GM12892 (cell line): Measurements from ENCODE around the gene PLEKHD1.

Source experiments
- POLR2A ChIP-seq: IDR thresholded peaks from 2 replicates; pipeline ENCODE4 v1.6.1; 2011; ENCODE audit warnings: low read depth, low read length, control low read depth
- POLR2AphosphoS5 ChIP-seq: IDR thresholded peaks from 2 replicates; pipeline ENCODE4 v1.6.1; 2011; ENCODE audit warnings: low read depth, low read length, control low read depth
- TAF1 ChIP-seq: IDR thresholded peaks from 2 replicates; pipeline ENCODE4 v1.6.1; 2011; ENCODE audit warnings: low read depth, mild to moderate bottlenecking, control low read depth, low read length, borderline replicate concordance

- TF ChIP-seq POLR2A (no peak), TAF1 (no peak), POLR2AphosphoS5 (no peak)
Measured at GRCh38 chr14:69525896-69526295, 41.4 kb downstream of the PLEKHD1 start.
